ENCODE measurements around the gene BCL2.
"Not testable (repeated sequence)": the region's sequence is repeated elsewhere in the genome, so short reads cannot be mapped to it uniquely, and the experiment has no call there.

BCL2 gene

GRCh38 chr18:63257453-63257852 is 62.1 kb downstream of the BCL2 start:
- no peak for FAIRE-seq

GRCh38 chr18:63255435-63255834 is 64.1 kb downstream of the BCL2 start:
- FAIRE-seq, result no peak

GRCh38 chr18:63254716-63255399 is 64.7 kb downstream of the BCL2 start:
- no peak for FAIRE-seq

GRCh38 chr18:63253428-63254372 is 65.9 kb downstream of the BCL2 start:
- FAIRE-seq, result peak; percentile 77

- FAIRE-seq, result no peak
Observed at GRCh38 chr18:63253014-63253413, 66.6 kb downstream of the BCL2 start.

GRCh38 chr18:63249771-63250170 is 69.8 kb downstream of the BCL2 start:
- peak; percentile 92 for FAIRE-seq

- FAIRE-seq, result peak; percentile 98
Observed at GRCh38 chr18:63247926-63248325, 71.6 kb downstream of the BCL2 start.

- no peak for FAIRE-seq
Observed at GRCh38 chr18:63247506-63247905, 72.1 kb downstream of the BCL2 start.

- FAIRE-seq, result no peak
Observed at GRCh38 chr18:63245600-63245999, 74.0 kb downstream of the BCL2 start.

- FAIRE-seq, result no peak
Observed at GRCh38 chr18:63244607-63245006, 75.0 kb downstream of the BCL2 start.

GRCh38 chr18:63241760-63242159 is 77.8 kb downstream of the BCL2 start:
- FAIRE-seq, result no peak

GRCh38 chr18:63241317-63241712 is 78.3 kb downstream of the BCL2 start:
- peak; percentile 57 for FAIRE-seq

- FAIRE-seq, result no peak
Observed at GRCh38 chr18:63240531-63241316, 78.8 kb downstream of the BCL2 start.

- FAIRE-seq, result no peak
Observed at GRCh38 chr18:63238693-63239075, 80.9 kb downstream of the BCL2 start.

- peak; percentile 96 for FAIRE-seq
Observed at GRCh38 chr18:63237881-63238692, 81.5 kb downstream of the BCL2 start.

- FAIRE-seq, result no peak
Observed at GRCh38 chr18:63236921-63237846, 82.4 kb downstream of the BCL2 start.

GRCh38 chr18:63236406-63236805 is 83.2 kb downstream of the BCL2 start:
- FAIRE-seq, result no peak

GRCh38 chr18:63235920-63236319 is 83.6 kb downstream of the BCL2 start:
- not testable (repeated sequence) for FAIRE-seq

- no peak for FAIRE-seq
Observed at GRCh38 chr18:63234841-63235240, 84.7 kb downstream of the BCL2 start.

- no peak for FAIRE-seq
Observed at GRCh38 chr18:63234432-63234831, 85.1 kb downstream of the BCL2 start.

GRCh38 chr18:63233334-63233733 is 86.2 kb downstream of the BCL2 start:
- FAIRE-seq, result no peak
